H9 (cell line): ENCODE data around the gene LOXHD1. TPM values are rescaled to one million over a fixed set of nuclear protein-coding genes. Genes with fewer than 3 reads are reported as not detected.

ENCODE experiments used
- DNase-seq: peaks from one replicate; pipeline ENCODE4 v3.0.0-alpha.2; 2017
- H2AFZ ChIP-seq: one replicate; pipeline ENCODE4 v1.6.1; 2013; ENCODE audit warnings: mild to moderate bottlenecking, low read length, control low read depth, moderate library complexity
- H2AK5ac ChIP-seq: 2 replicates; pipeline ENCODE4 v1.6.1; 2013; ENCODE audit warnings: low read length, control low read depth, mixed read lengths; ENCODE audit not compliant: insufficient read length
- H2BK120ac ChIP-seq: one replicate; pipeline ENCODE4 v1.6.1; 2013; ENCODE audit warnings: low read depth, mild to moderate bottlenecking, low read length, control low read depth, inconsistent platforms; ENCODE audit not compliant: poor library complexity, severe bottlenecking
- H2BK12ac ChIP-seq: 2 replicates; pipeline ENCODE4 v1.6.1; 2013; ENCODE audit warnings: low read length, control low read depth, mixed read lengths, low read depth; ENCODE audit not compliant: insufficient read length
- H2BK15ac ChIP-seq: 2 replicates; pipeline ENCODE4 v1.6.1; 2013; ENCODE audit warnings: low read depth, low read length, control low read depth
- H2BK20ac ChIP-seq: one replicate; pipeline ENCODE4 v1.6.1; 2013; ENCODE audit warnings: low read depth, mild to moderate bottlenecking, low read length, control low read depth, inconsistent platforms; ENCODE audit not compliant: poor library complexity, severe bottlenecking
- H2BK5ac ChIP-seq: 2 replicates; pipeline ENCODE4 v1.6.1; 2013; ENCODE audit warnings: low read length, control low read depth, mixed read lengths; ENCODE audit not compliant: insufficient read length
- H3K14ac ChIP-seq: 2 replicates; pipeline ENCODE4 v1.6.1; 2013; ENCODE audit warnings: low read length, control low read depth; ENCODE audit not compliant: insufficient read depth
- H3K18ac ChIP-seq: 2 replicates; pipeline ENCODE4 v1.6.1; 2013; ENCODE audit warnings: low read depth, mild to moderate bottlenecking, mixed read lengths, low read length, control low read depth; ENCODE audit not compliant: insufficient read length
- H3K23ac ChIP-seq: 2 replicates; pipeline ENCODE4 v1.6.1; 2013; ENCODE audit warnings: low read length, control low read depth, mixed read lengths, low read depth; ENCODE audit not compliant: insufficient read length
- H3K23me2 ChIP-seq: 2 replicates; pipeline ENCODE4 v1.6.1; 2013; ENCODE audit warnings: low read depth, mild to moderate bottlenecking, mixed read lengths, low read length, control low read depth; ENCODE audit not compliant: insufficient read length, poor library complexity, severe bottlenecking
- H3K27ac ChIP-seq: 2 replicates; pipeline ENCODE4 v1.5.1; 2013; ENCODE audit warnings: low read length, control low read depth, mixed read lengths, low read depth; ENCODE audit not compliant: insufficient read length
- H3K27me3 ChIP-seq: 2 replicates; pipeline ENCODE4 v1.6.1; 2013; ENCODE audit warnings: low read length, control low read depth, inconsistent platforms; ENCODE audit not compliant: insufficient read depth
- H3K4ac ChIP-seq: 2 replicates; pipeline ENCODE4 v1.6.1; 2013; ENCODE audit warnings: low read depth, mild to moderate bottlenecking, control low read depth, inconsistent platforms, low read length, moderate library complexity
- H3K4me1 ChIP-seq: 2 replicates; pipeline ENCODE4 v1.6.1; 2013; ENCODE audit warnings: low read length, control low read depth, inconsistent platforms; ENCODE audit not compliant: insufficient read depth
- H3K4me2 ChIP-seq: 2 replicates; pipeline ENCODE4 v1.6.1; 2013; ENCODE audit warnings: low read length, control low read depth, mixed read lengths; ENCODE audit not compliant: insufficient read length, insufficient read depth
- H3K56ac ChIP-seq: 2 replicates; pipeline ENCODE4 v1.6.1; 2013; ENCODE audit warnings: low read depth, mild to moderate bottlenecking, mixed read lengths, low read length, control low read depth; ENCODE audit not compliant: insufficient read length
- H3K79me1 ChIP-seq: 2 replicates; pipeline ENCODE4 v1.6.1; 2013; ENCODE audit warnings: low read depth, mild to moderate bottlenecking, moderate library complexity, low read length, control low read depth, inconsistent platforms; ENCODE audit not compliant: insufficient read depth, poor library complexity, severe bottlenecking
- H3K79me2 ChIP-seq: 2 replicates; pipeline ENCODE4 v1.6.1; 2013; ENCODE audit warnings: low read length, control low read depth, inconsistent platforms; ENCODE audit not compliant: insufficient read depth
- H3K9ac ChIP-seq: 2 replicates; pipeline ENCODE4 v1.6.1; 2013; ENCODE audit warnings: low read length, control low read depth, mixed read lengths; ENCODE audit not compliant: insufficient read length; ENCODE audit errors: extremely low read depth
- H3K9me3 ChIP-seq: one replicate; pipeline ENCODE4 v1.6.1; 2013; ENCODE audit warnings: low read depth, low read length, inconsistent platforms; ENCODE audit not compliant: control insufficient read depth
- H3T11ph ChIP-seq: one replicate; pipeline ENCODE4 v1.6.1; 2013; ENCODE audit warnings: mild to moderate bottlenecking, low read length, control low read depth, inconsistent platforms
- H4K20me1 ChIP-seq: one replicate; pipeline ENCODE4 v1.6.1; 2013; ENCODE audit not compliant: control insufficient read depth, insufficient read length, insufficient read depth
- H4K5ac ChIP-seq: 2 replicates; pipeline ENCODE4 v1.6.1; 2013; ENCODE audit warnings: low read depth, mild to moderate bottlenecking, mixed read lengths, low read length, control low read depth; ENCODE audit not compliant: insufficient read length
- H4K8ac ChIP-seq: replicated peaks from 2 replicates; pipeline ENCODE4 v1.6.1; 2013; ENCODE audit warnings: low read length, control low read depth, mixed read lengths, low read depth; ENCODE audit not compliant: insufficient read length
- H4K91ac ChIP-seq: 2 replicates; pipeline ENCODE4 v1.6.1; 2013; ENCODE audit warnings: low read depth, mild to moderate bottlenecking, moderate library complexity, mixed read lengths, low read length, control low read depth; ENCODE audit not compliant: insufficient read length
- H3K27ac Mint-ChIP-seq, 3 experiments: 2 replicates in 2 of 3; 3 replicates in 1 of 3; pipeline ENCODE4 v1.8.0; 2020 to 2021; ENCODE audit warnings: mixed read lengths in 3 of 3, mild to moderate bottlenecking in 1 of 3, moderate library complexity in 1 of 3
- H3K27me3 Mint-ChIP-seq: 2 replicates; pipeline ENCODE4 v1.8.0; 2021; ENCODE audit warnings: low read depth, mild to moderate bottlenecking, moderate library complexity, mixed read lengths
- H3K36me3 Mint-ChIP-seq, 3 experiments: 2 replicates in 2 of 3; 3 replicates in 1 of 3; pipeline ENCODE4 v1.8.0; 2020 to 2021; ENCODE audit warnings: low read depth in 3 of 3, mixed read lengths in 3 of 3; ENCODE audit not compliant: insufficient read depth in 1 of 3
- H3K4me1 Mint-ChIP-seq, 2 experiments: 2 replicates each; pipeline ENCODE4 v1.8.0; 2020; ENCODE audit warnings: mixed read lengths in 2 of 2
- H3K4me3 Mint-ChIP-seq, 2 experiments: 2 replicates in 1 of 2; 3 replicates in 1 of 2; pipeline ENCODE4 v1.8.0; 2020 to 2021; ENCODE audit warnings: mild to moderate bottlenecking in 2 of 2, mixed read lengths in 2 of 2, moderate library complexity in 1 of 2
- H3K9me3 Mint-ChIP-seq, 2 experiments: 2 replicates in 1 of 2; 3 replicates in 1 of 2; pipeline ENCODE4 v1.8.0; 2020; ENCODE audit warnings: mild to moderate bottlenecking in 2 of 2, mixed read lengths in 2 of 2, moderate library complexity in 1 of 2
- CTCF ChIP-seq: fragments of 200-600 bp; sonication (generic); conservative IDR thresholded peaks from 3 replicates; pipeline ENCODE4 v1.8.0; 2021; ENCODE audit warnings: antibody characterized with exemption, mild to moderate bottlenecking
- WGBS: extraction: QIAGEN DNeasy Blood & Tissue Kit; methylation state at CpG from one replicate; pipeline ENCODE4 v1.1.7; 2013; ENCODE audit warnings: missing lambda C conversion rate, low lambda C conversion rate, mixed read lengths; ENCODE audit not compliant: insufficient read length; ENCODE audit errors: extremely low coverage; 5-methylcytosine and 5-hydroxymethylcytosine counted together
- total RNA-seq: library from RNA; stranded (reverse); gene quantifications from 2 replicates; pipeline ENCODE4 v1.2.1, GENCODE V29; 2021

LOXHD1 gene
- total RNA-seq, 1 experiment from 2014 or later, result 0.07 TPM

GRCh38 chr18:46468426-46469180, 188.4 kb downstream of the LOXHD1 start:
- no peak overlapping the region for H3K56ac ChIP-seq
- H3K9me3 ChIP-seq, result no peaks in the 10 kb centered on the region
- H3K79me1 ChIP-seq, result no peaks in the 10 kb centered on the region
- H2AFZ ChIP-seq, result no peak overlapping the region
- H2BK12ac ChIP-seq, result no peak overlapping the region
- no peak overlapping the region for H2BK120ac ChIP-seq
- Mint-ChIP-seq H3K4me3 (no peak overlapping the region), H3K36me3 (no peaks in the 10 kb centered on the region), H3K27me3 (no peaks in the 10 kb centered on the region; the same call in 1 of the 2 replicates), H3K4me1 (peaks cover 43 to 49% of the 10 kb centered on the region in 2 experiments), H3K9me3 (no peaks in the 10 kb centered on the region; a peak in 1 of 5 replicates), H3K27ac (no peak overlapping the region; a peak in 1 of 7 replicates)
- no peak for TF ChIP-seq CTCF
- H2BK20ac ChIP-seq, result no peak overlapping the region
- H2AK5ac ChIP-seq, result no peak overlapping the region
- no peaks in the 10 kb centered on the region for H4K20me1 ChIP-seq
- H4K91ac ChIP-seq, result no peak overlapping the region
- WGBS, result no CpG with 5 or more reads among the region's 11 CpGs
- no peak overlapping the region for H3K4ac ChIP-seq
- no peak overlapping the region for H3K14ac ChIP-seq
- no peak overlapping the region for H3K9ac ChIP-seq
- no peaks in the 10 kb centered on the region; the same call in 1 of the 2 replicates for H3K4me1 ChIP-seq
- H3K27me3 ChIP-seq, result no peaks in the 10 kb centered on the region
- no peak overlapping the region for H4K8ac ChIP-seq
- no peak overlapping the region for H3K18ac ChIP-seq
- no peak overlapping the region for H2BK5ac ChIP-seq
- no peak overlapping the region for H2BK15ac ChIP-seq
- H3K4me2 ChIP-seq, result no peak overlapping the region
- H3K23me2 ChIP-seq, result no peaks in the 10 kb centered on the region
- no peak overlapping the region for H3K23ac ChIP-seq
- no peak for DNase-seq
- H3K27ac ChIP-seq, result no peak overlapping the region
- H4K5ac ChIP-seq, result no peak overlapping the region
- no peak overlapping the region for H3T11ph ChIP-seq
- no peaks in the 10 kb centered on the region for H3K79me2 ChIP-seq
